Right lobe of liver (tissue), 6 donors: ENCODE measurements around the gene BHLHA15. TPM values are rescaled to one million over a fixed set of nuclear protein-coding genes. Genes with fewer than 3 reads are reported as not detected.

Source experiments
- ATAC-seq, 4 donors: fragments of 200-7000 bp; cut with Tn5 transposase; one replicate each; pipeline ENCODE4 v1.9.1; 2020; ENCODE audit warnings: mild to moderate bottlenecking in 4 of 4, moderate library complexity in 4 of 4
- DNase-seq, 3 donors: peaks; one replicate each; pipeline ENCODE4 v3.0.0-alpha.2; 2020
- H3K27ac ChIP-seq, 3 donors: fragments of 200-600 bp; one replicate each; pipeline ENCODE4 v1.8.0; 2022
- H3K27me3 ChIP-seq, 2 donors: fragments of 200-600 bp; one replicate each; pipeline ENCODE4 v1.8.0; 2022
- H3K36me3 ChIP-seq, 4 donors: fragments of 200-600 bp; sonication (generic) in 1 of 4; one replicate each; pipeline versions ENCODE4 v1.5.1 to v1.8.0; 2017 to 2022; ENCODE audit warnings: control low read depth in 1 of 4
- H3K4me1 ChIP-seq, 4 donors: fragments of 200-600 bp; sonication (generic) in 1 of 4; one replicate each; pipeline versions ENCODE4 v1.5.1 to v1.8.0; 2017 to 2022; ENCODE audit warnings: control low read depth in 1 of 4
- H3K4me3 ChIP-seq, 3 donors: fragments of 200-600 bp; one replicate each; pipeline ENCODE4 v1.8.0; 2022
- H3K9me3 ChIP-seq, 4 donors: fragments of 200-600 bp; sonication (generic) in 1 of 4; one replicate each; pipeline versions ENCODE4 v1.5.1 to v1.8.0; 2017 to 2022; ENCODE audit warnings: control low read depth in 1 of 4
- POLR2A ChIP-seq: fragments of 450-650 bp; IDR thresholded peaks from one replicate; pipeline ENCODE4 v1.6.1; 2017; ENCODE audit warnings: antibody characterized with exemption, mild to moderate bottlenecking
- WGBS: methylation state at CpG from one replicate; pipeline ENCODE4 v1.1.6; 2018; ENCODE audit warnings: low coverage, low lambda C conversion rate; ENCODE audit not compliant: insufficient coverage; ENCODE audit errors: missing lambda C conversion rate; 5-methylcytosine and 5-hydroxymethylcytosine counted together
- intact Hi-C, 2 donors: fragments of 100-400 bp; cut with DNase I; formaldehyde crosslinking; loops; one replicate each; pipeline versions ENCODE4 v1.11.2 to v1.14.1; 2022
- total RNA-seq, 6 experiments: library from RNA; depleted of rRNA in 2 of 6; stranded (reverse); fragments of >200 nt in 2 of 6; fragmentation: NEBNext Ultra II Directional in 3 of 6; extraction: Animal tissue kit (Norgen Biotek cat#: 25700) in 3 of 6; gene quantifications; one replicate each; pipeline versions ENCODE4 v1.1.0 to v1.2.4, GENCODE V29; 2016 to 2023
- TF ChIP-seq, protein P1 (sequence below), 4 donors: fragments of 200-600 bp in 3 of 4; fragments of 450-650 bp in 1 of 4; IDR thresholded peaks; one replicate each; pipeline versions ENCODE4 v1.5.1 to v1.8.0; 2016 to 2022; ENCODE audit warnings: antibody characterized with exemption in 4 of 4, mild to moderate bottlenecking in 2 of 4
- donor health status: DM: no; HTN: yes; CAD: no.
- donor health status: DM: no; HTN: no; CAD: no.
- donor health status: DM: no; HTN: no; CAD: no.
- donor health status: DM: no; HTN: yes; CAD: no.
- donor health status: DM: no; HTN: yes; CAD: no.

BHLHA15 gene
- total RNA-seq, 6 experiments from 2014 or later: 2.3 to 25.9 (median 5.3) TPM

DNA sequence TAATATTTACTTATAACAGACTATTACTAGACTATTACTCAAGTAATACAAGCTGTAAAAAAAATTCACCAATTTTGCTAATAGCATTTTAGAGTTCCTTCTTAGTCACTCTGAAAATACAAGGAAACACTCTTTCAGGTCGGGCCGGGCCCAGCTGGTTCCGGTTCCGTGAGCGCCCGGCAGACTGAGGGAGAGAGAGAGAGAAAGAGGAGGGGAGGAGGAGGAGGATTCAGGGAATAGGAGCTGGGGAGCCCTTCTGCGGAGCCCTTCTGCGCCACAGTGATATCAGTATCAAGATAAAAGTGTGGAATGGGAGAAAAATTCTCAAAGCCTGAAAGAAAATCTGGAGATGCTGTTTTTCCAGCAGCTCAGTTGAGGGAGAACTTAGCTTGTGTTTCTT is 30.5 kb upstream of the BHLHA15 start:
- intact Hi-C loops: no loop called here
- Histone ChIP-seq H3K27ac (no peak overlapping the region), H3K9me3 (no peaks in the 10 kb centered on the region), H3K4me1 (no peaks in the 10 kb centered on the region), H3K27me3 (no peaks in the 10 kb centered on the region), H3K4me3 (no peak overlapping the region), H3K36me3 (peaks cover 0 to 5% (median 0%) of the 10 kb centered on the region in 4 donors)
- ATAC-seq: no peak
- TF ChIP-seq POLR2A: no peak
- TF ChIP-seq, protein P1, sequence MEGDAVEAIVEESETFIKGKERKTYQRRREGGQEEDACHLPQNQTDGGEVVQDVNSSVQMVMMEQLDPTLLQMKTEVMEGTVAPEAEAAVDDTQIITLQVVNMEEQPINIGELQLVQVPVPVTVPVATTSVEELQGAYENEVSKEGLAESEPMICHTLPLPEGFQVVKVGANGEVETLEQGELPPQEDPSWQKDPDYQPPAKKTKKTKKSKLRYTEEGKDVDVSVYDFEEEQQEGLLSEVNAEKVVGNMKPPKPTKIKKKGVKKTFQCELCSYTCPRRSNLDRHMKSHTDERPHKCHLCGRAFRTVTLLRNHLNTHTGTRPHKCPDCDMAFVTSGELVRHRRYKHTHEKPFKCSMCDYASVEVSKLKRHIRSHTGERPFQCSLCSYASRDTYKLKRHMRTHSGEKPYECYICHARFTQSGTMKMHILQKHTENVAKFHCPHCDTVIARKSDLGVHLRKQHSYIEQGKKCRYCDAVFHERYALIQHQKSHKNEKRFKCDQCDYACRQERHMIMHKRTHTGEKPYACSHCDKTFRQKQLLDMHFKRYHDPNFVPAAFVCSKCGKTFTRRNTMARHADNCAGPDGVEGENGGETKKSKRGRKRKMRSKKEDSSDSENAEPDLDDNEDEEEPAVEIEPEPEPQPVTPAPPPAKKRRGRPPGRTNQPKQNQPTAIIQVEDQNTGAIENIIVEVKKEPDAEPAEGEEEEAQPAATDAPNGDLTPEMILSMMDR (IDR thresholded peaks at IDR 0.05): no peak
- 78% methylated on average over 8 of the region's 8 CpGs for WGBS
- no peak for DNase-seq

DNA sequence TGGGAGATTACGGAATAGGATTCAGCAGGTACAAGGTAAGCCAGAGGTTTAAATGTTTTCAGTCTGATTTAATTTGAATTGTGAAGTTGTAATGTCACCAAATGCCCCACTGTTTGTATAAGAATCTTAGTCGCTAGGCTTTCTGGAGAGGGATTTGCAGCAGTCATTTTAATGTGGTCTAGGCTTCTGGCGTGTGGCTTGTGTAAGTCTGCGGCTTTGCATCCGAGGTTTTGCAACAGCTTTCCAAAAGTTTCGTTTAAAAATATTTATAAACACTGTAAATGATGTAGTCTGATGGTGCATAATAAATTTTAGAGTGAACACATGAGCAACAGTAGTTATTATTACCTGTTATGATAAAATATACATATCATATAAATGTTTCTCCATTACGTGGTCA is 26.1 kb upstream of the BHLHA15 start:
- Histone ChIP-seq H3K4me3 (no peak overlapping the region), H3K27me3 (no peaks in the 10 kb centered on the region), H3K4me1 (no peaks in the 10 kb centered on the region), H3K9me3 (no peaks in the 10 kb centered on the region), H3K27ac (no peak overlapping the region), H3K36me3 (peaks cover 0 to under 1% (median 0%) of the 10 kb centered on the region in 4 donors)
- 87% methylated on average over 7 of the region's 7 CpGs for WGBS
- no peak for ATAC-seq
- DNase-seq: no peak
- no peak for TF ChIP-seq POLR2A
- TF ChIP-seq, protein P1 (IDR thresholded peaks at IDR 0.05): no peak
- intact Hi-C loops: no loop called here

DNA sequence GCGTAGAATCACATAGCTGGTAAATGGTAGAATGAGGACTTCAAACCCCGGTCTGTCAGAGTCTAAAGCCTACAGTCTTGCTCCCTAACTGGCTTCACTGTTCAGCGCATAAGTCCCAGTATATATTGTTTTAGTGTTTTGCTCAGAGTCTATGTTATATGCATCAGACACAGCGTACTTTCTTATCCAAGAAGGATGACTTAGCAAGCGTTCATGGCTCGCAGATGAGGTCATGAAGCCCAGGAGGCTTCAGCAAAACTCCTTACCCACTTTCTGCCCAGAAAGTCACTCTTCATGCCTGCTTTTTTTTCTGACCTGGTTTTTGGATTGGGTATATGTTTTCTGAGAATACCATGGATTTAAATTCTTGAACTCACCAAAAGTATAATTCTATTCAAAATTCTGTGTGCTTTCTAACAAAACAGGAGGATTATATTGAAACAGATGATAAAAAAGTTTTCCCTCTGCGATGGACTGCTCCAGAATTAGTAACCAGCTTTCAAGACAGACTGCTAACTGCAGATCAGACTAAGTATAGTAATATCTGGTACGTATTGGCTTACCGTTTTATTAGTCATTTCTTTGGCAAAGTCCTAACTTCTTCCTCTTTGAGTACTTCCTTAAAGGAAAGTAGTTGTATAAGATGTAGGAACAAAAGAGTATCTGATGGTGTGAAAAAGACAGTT is 24.6 kb upstream of the BHLHA15 start:
- H3K4me1 ChIP-seq: no peaks in the 10 kb centered on the region
- ATAC-seq: no peak
- H3K36me3 ChIP-seq: peaks cover 0 to 4% (median 0%) of the 10 kb centered on the region in 4 donors
- 78% methylated on average over 9 of the region's 9 CpGs for WGBS
- H3K9me3 ChIP-seq: no peaks in the 10 kb centered on the region
- no peak overlapping the region for H3K27ac ChIP-seq
- H3K4me3 ChIP-seq: no peak overlapping the region
- intact Hi-C loops: no loop called here
- H3K27me3 ChIP-seq: no peaks in the 10 kb centered on the region
- TF ChIP-seq POLR2A: no peak
- TF ChIP-seq, protein P1 (IDR thresholded peaks at IDR 0.05): no peak
- no peak for DNase-seq

DNA sequence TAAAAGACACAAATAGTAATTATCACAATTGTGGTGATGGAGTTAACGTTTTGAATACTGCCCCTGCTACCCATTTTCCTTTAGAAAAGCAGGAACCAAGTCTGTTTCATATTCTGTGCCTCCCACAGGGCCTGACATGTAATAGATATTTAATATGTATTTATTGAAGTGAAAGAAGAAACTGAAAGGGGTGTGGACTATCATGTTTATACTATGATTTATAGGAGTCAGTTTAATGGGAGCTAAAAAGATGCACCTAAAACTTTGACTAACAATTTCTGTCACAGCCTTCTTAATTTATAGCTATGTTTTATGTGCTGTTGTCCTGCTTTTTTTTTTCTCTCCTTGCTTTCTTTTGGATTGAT is 24.1 kb upstream of the BHLHA15 start:
- H3K27me3 ChIP-seq: no peaks in the 10 kb centered on the region
- H3K27ac ChIP-seq: no peak overlapping the region
- ATAC-seq: no peak
- WGBS: 31% methylated on average over 1 of the region's 1 CpG
- no peak for TF ChIP-seq POLR2A
- TF ChIP-seq, protein P1 (IDR thresholded peaks at IDR 0.05): no peak
- peaks cover 0 to 9% (median 0%) of the 10 kb centered on the region in 4 donors for H3K36me3 ChIP-seq
- DNase-seq: no peak
- intact Hi-C loops: no loop called here
- H3K4me1 ChIP-seq: no peaks in the 10 kb centered on the region
- H3K4me3 ChIP-seq: no peak overlapping the region
- H3K9me3 ChIP-seq: no peaks in the 10 kb centered on the region
